Measurements from ENCODE around the gene ST14. TPM values are rescaled to one million over a fixed set of nuclear protein-coding genes. Genes with fewer than 3 reads are reported as not detected.

ST14 gene
- total and polyA plus RNA-seq, 2 donors (not counting 3 experiments of a cell fraction or from before 2014, with no cell fraction given): 0.08 TPM; not detected in 1

DNA sequence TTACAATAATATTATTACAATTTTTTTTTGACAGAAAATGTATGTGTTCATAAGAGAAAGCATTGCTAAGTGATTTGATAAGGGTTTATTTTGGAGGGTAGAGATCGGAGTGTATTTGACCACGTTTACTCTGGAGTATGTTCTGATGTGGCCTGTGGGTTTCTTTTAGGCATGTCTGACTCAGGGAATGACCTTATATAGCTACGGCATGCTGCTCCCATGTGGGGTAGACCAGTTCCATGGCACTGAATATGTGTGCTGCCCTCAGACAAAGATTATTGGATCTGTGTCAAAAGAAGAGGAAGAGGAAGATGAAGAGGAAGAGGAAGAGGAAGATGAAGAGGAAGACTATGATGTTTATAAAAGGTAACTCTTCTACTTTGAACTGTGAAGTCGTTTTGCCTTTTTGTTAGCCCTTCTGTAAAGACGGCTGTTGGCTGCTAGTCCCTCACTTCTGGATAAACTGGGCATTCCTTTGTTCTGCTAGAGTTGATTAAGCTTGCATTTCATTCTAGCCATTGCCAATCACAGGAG, 38.1 kb upstream of the ST14 start:
- CTCF ChIA-PET: interaction anchor here (0.6 to 2.4 kb wide), 12 partner anchors 10 to 198 kb away, joined by 3 to 34 read pairs (median 4); partner anchors contain the start of gene PRDM10
- Histone ChIP-seq H3K27me3 (ENCODE audit: control insufficient read depth in 2 of 2, insufficient read depth in 2 of 2, low read length in 2 of 2) (no peaks in the 10 kb centered on the region), H3K4me1 (ENCODE audit: control insufficient read depth, extremely low read depth, insufficient read depth, low read length) (peaks cover 66% of the 10 kb centered on the region), H3K36me3 (ENCODE audit: control insufficient read depth in 2 of 2, extremely low read depth in 1 of 2, insufficient read depth in 2 of 2, low read length in 2 of 2) (peaks cover 9 to 14% of the 10 kb centered on the region in 2 experiments), H3K9me1 (replicated peaks; ENCODE audit: control insufficient read depth, extremely low read depth, insufficient read depth, low read length) (no peaks in the 10 kb centered on the region), H3K9ac (replicated peaks; ENCODE audit: extremely low read depth, insufficient read depth, low read length) (peak overlapping the region; percentile 45), H3K9me3 (replicated peaks; ENCODE audit: control insufficient read depth, insufficient read depth, low read length) (no peaks in the 10 kb centered on the region), H3K4me2 (ENCODE audit: insufficient read depth, low read length) (peak overlapping the region; percentile 68), H3K27ac (ENCODE audit: insufficient read depth, low read depth, low read length) (peak overlapping the region; percentile 84), H4K20me1 (replicated peaks; ENCODE audit: control insufficient read depth, extremely low read depth, insufficient read depth, low read length) (no peaks in the 10 kb centered on the region), H3K4me3 (replicated peaks in 1 of 3; ENCODE audit: insufficient read depth in 1 of 3, low read depth in 1 of 3, low read length in 3 of 3) (peak overlapping the region in 1 of 3 experiments; percentile 6), H2AFZ (ENCODE audit: low read depth, low read length) (no peak overlapping the region), H3K79me2 (ENCODE audit: control insufficient read depth, insufficient read depth, low read length) (peaks cover 64% of the 10 kb centered on the region)
- POLR2A ChIA-PET: interaction anchor here (0.7 to 3.3 kb wide), 5 partner anchors 27 to 166 kb away, joined by 3 to 11 read pairs (median 3); partner anchors contain the start of genes APLP2 and PRDM10
- intact Hi-C loops (cut with micrococcal nuclease): no loop called here
- FAIRE-seq (no peak), DNase-seq (ENCODE audit: low read depth, low spot score) (peak; percentile 48)
- TF ChIP-seq JUN (IDR thresholded peaks at IDR 0.05; ENCODE audit: borderline replicate concordance, insufficient read depth, insufficient read length, low read depth): no peak
- TF ChIP-seq POLR2AphosphoS5 (IDR thresholded peaks at IDR 0.05; ENCODE audit: insufficient read depth, low read depth, low read length): no peak
- no peak for TF ChIP-seq MYC (IDR thresholded peaks at IDR 0.05; ENCODE audit: low read depth, low read length)
- TF ChIP-seq, protein P1, sequence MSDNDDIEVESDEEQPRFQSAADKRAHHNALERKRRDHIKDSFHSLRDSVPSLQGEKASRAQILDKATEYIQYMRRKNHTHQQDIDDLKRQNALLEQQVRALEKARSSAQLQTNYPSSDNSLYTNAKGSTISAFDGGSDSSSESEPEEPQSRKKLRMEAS (IDR thresholded peaks at IDR 0.05; ENCODE audit: insufficient read depth, insufficient read length): no peak
- no peak for TF ChIP-seq GATA2 (IDR thresholded peaks at IDR 0.05; ENCODE audit: insufficient read depth, insufficient read length, low read depth, low read length)
- TF ChIP-seq POLR2A (IDR thresholded peaks at IDR 0.05; ENCODE audit: low read depth, low read length): no peak
- no peak for TF ChIP-seq FOS (IDR thresholded peaks at IDR 0.05; ENCODE audit: borderline replicate concordance, insufficient read depth, low read length)
- no peak for TF ChIP-seq EZH2 (IDR thresholded peaks at IDR 0.05; ENCODE audit: borderline replicate concordance, low read depth, low read length, severe bottlenecking)
- BruUV-seq (replicated peaks): TSS peak; percentile 31
- dilution Hi-C loops (cut with MboI; ENCODE audit: extremely low pct_ligation_motif_present, low sequenced_read_pairs): no loop called here
